HepG2 (cell line): ENCODE results near the gene CEP250. TPM values are rescaled to one million over a fixed set of nuclear protein-coding genes. Genes with fewer than 3 reads are reported as not detected.

Source experiments
- BHLHE40 ChIP-seq: IDR thresholded peaks from 2 replicates; pipeline ENCODE4 v1.6.1; 2011; ENCODE audit warnings: low read length, improper control_type of control experiment
- CBFB ChIP-seq: sonication (generic); formaldehyde crosslinking; IDR thresholded peaks from 2 replicates; pipeline ENCODE4 v1.4.0; 2020; ENCODE audit warnings: missing genetic modification reagents
- DBP ChIP-seq: sonication (generic); formaldehyde crosslinking; IDR thresholded peaks from 2 replicates; pipeline ENCODE4 v1.4.0; 2020; ENCODE audit warnings: missing genetic modification reagents; ENCODE audit errors: not compliant biosample characterization
- ESRRA ChIP-seq: sonication (generic); formaldehyde crosslinking; IDR thresholded peaks from 2 replicates; pipeline ENCODE4 v1.5.1; 2020; ENCODE audit warnings: mild to moderate bottlenecking, low read depth, missing genetic modification reagents
- NCOA5 ChIP-seq: sonication (generic); formaldehyde crosslinking; IDR thresholded peaks from 2 replicates; pipeline ENCODE4 v1.4.0; 2020; ENCODE audit warnings: missing genetic modification reagents
- RCOR2 ChIP-seq: IDR thresholded peaks from 2 replicates; pipeline ENCODE4 v1.6.1; 2016; ENCODE audit warnings: missing biosample characterization, missing genetic modification reagents
- RFX5 ChIP-seq: IDR thresholded peaks from 2 replicates; pipeline ENCODE4 v1.6.1; 2011; ENCODE audit warnings: low read depth, low read length, improper control_type of control experiment
- RNF2 ChIP-seq: fragments of 450-650 bp; conservative IDR thresholded peaks from 2 replicates; pipeline ENCODE4 v1.6.1; 2016; ENCODE audit warnings: low read depth
- SNAPC2 ChIP-seq: sonication (generic); formaldehyde crosslinking; IDR thresholded peaks from 2 replicates; pipeline ENCODE4 v1.8.1; 2022; ENCODE audit warnings: mild to moderate bottlenecking, missing genetic modification reagents
- SP1 ChIP-seq, 2 experiments: fragments of 450-650 bp in 1 of 2; sonication (generic) in 1 of 2; formaldehyde crosslinking in 1 of 2; IDR thresholded peaks; 2 replicates each; pipeline versions ENCODE4 v1.4.0 to v1.6.1; 2016 to 2020; ENCODE audit warnings: missing genetic modification reagents in 1 of 2
- ZNF136 ChIP-seq: sonication (generic); formaldehyde crosslinking; IDR thresholded peaks from 2 replicates; pipeline ENCODE4 v1.8.1; 2022; ENCODE audit warnings: low read depth, mild to moderate bottlenecking, moderate library complexity, missing genetic modification reagents
- ZNF160 ChIP-seq: sonication (generic); formaldehyde crosslinking; IDR thresholded peaks from 2 replicates; pipeline ENCODE4 v1.8.0; 2022; ENCODE audit warnings: mild to moderate bottlenecking, inconsistent platforms, missing genetic modification reagents
- ZNF251 ChIP-seq: sonication (generic); formaldehyde crosslinking; IDR thresholded peaks from 2 replicates; pipeline ENCODE4 v1.9.0; 2021; ENCODE audit warnings: mild to moderate bottlenecking, missing genetic modification reagents
- ZNF562 ChIP-seq: sonication (generic); formaldehyde crosslinking; IDR thresholded peaks from 2 replicates; pipeline ENCODE4 v1.8.0; 2022; ENCODE audit warnings: missing genetic modification reagents, borderline replicate concordance
- ZNF776 ChIP-seq: sonication (generic); formaldehyde crosslinking; IDR thresholded peaks from 2 replicates; pipeline ENCODE4 v1.4.0; 2020; ENCODE audit warnings: mild to moderate bottlenecking, missing genetic modification reagents
- ZNF790 ChIP-seq: sonication (generic); formaldehyde crosslinking; IDR thresholded peaks from 2 replicates; pipeline ENCODE4 v1.8.0; 2022; ENCODE audit warnings: missing genetic modification reagents, mild to moderate bottlenecking, borderline replicate concordance
- ZNF841 ChIP-seq: sonication (generic); formaldehyde crosslinking; IDR thresholded peaks from 2 replicates; pipeline ENCODE4 v1.8.1; 2023; ENCODE audit warnings: missing genetic modification reagents, borderline replicate concordance
- ZSCAN9 ChIP-seq: IDR thresholded peaks from 2 replicates; pipeline ENCODE4 v1.6.1; 2016; ENCODE audit warnings: borderline replicate concordance
- polyA plus RNA-seq, 8 experiments: library from polyadenylated mRNA; depleted of rRNA in 3 of 8; stranded (reverse) in 7 of 8; unstranded in 1 of 8; fragments of >200 nt; fragmentation: Illumina TruSeq in 4 of 8; extraction: Trizol in 4 of 8; gene quantifications; 2 replicates each; pipeline versions ENCODE4 v1.2.1 to v1.2.3, GENCODE V29; 2011 to 2016; ENCODE audit warnings: low read depth in 4 of 8, missing spikeins in 1 of 8, mixed read lengths in 1 of 8; ENCODE audit not compliant: insufficient read depth in 1 of 8
- total RNA-seq, 5 experiments: library from RNA; depleted of rRNA; stranded (reverse); fragments of >200 nt; fragmentation: Illumina TruSeq; extraction: Trizol; gene quantifications; 2 replicates each; pipeline ENCODE4 v1.2.3, GENCODE V29; 2016; ENCODE audit warnings: low read depth in 1 of 5
- TF ChIP-seq, protein P1 (sequence below): sonication (generic); formaldehyde crosslinking; IDR thresholded peaks from 2 replicates; pipeline ENCODE4 v1.4.0; 2020; ENCODE audit warnings: missing genetic modification reagents
- TF ChIP-seq, protein P2 (sequence below): sonication (generic); formaldehyde crosslinking; IDR thresholded peaks from 2 replicates; pipeline ENCODE4 v1.4.0; 2020; ENCODE audit warnings: low read depth, missing genetic modification reagents

Gene CEP250
- total and polyA plus RNA-seq, 2 of the 13 experiments (the other 11 are each of a cell fraction or from before 2014, with no cell fraction given): 28.8 to 55.3 TPM

DNA sequence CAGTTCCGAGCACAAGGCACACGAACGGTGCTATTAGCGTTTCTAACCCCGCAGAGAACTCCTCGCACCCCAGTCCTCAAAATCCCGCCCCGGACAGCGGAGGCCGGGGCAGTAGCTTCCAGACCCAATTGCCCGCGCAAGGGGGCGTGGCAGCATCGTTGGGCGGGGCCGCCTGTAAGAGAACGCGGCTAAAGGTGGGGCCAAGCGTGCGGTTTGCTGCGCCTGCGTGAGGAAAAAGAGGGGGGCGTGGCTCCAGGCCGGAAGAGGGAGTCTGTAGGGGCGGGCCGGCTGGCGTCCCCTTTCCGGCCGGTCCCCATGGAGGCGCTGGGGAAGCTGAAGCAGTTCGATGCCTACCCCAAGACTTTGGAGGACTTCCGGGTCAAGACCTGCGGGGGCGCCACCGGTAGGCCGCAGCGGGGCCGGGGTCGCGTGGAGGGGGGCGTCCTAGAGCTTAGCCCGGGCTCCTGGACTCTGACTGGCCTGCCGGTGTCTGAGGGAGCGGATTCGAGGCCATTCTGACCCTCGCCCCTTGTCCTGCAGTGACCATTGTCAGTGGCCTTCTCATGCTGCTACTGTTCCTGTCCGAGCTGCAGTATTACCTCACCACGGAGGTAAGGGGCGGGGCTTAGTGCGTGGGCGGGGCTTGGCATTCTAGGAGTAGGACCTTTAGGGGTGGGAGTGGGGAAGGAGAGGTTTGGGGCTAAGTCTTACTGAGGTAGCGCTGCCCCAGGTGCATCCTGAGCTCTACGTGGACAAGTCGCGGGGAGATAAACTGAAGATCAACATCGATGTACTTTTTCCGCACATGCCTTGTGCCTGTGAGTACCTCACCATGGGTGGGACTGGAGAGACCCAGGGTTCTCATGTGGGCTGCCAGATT lies 86.6 kb downstream of the CEP250 start, which contains the start of gene ERGIC3 (continued):
- TF ChIP-seq ZNF136 (CRISPR knock-in tag) (peak; percentile 88; the same call in 1 of the 2 replicates), DBP (CRISPR knock-in tag) (no peak), ESRRA (CRISPR knock-in tag) (peak; percentile 87; the same call in 1 of the 2 replicates), ZSCAN9 (CRISPR knock-in tag) (peak; percentile 50; the same call in 1 of the 2 replicates), ZNF160 (CRISPR knock-in tag) (peak; percentile 71; the same call in 1 of the 2 replicates), NCOA5 (CRISPR knock-in tag) (no peak), RFX5 (no peak), RCOR2 (CRISPR knock-in tag) (no peak), ZNF841 (CRISPR knock-in tag) (no peak; the same call in 1 of the 2 replicates), RNF2 (peak; percentile 71), ZNF776 (CRISPR knock-in tag) (peak; percentile 93), SP1 (IDR thresholded peaks at IDR 0.05) (peak; percentile 20; the same call in 1 of the 2 replicates), SP1 (CRISPR knock-in tag; IDR thresholded peaks at IDR 0.05) (peak; percentile 97), BHLHE40 (peak; percentile 39; the same call in 1 of the 2 replicates), ZNF562 (CRISPR knock-in tag) (no peak), ZNF790 (peak; percentile 96), ZNF251 (CRISPR knock-in tag) (no peak), SNAPC2 (CRISPR knock-in tag) (peak; percentile 70; the same call in 1 of the 2 replicates), CBFB (CRISPR knock-in tag) (peak; percentile 66; the same call in 1 of the 2 replicates)
- TF ChIP-seq, protein P1, sequence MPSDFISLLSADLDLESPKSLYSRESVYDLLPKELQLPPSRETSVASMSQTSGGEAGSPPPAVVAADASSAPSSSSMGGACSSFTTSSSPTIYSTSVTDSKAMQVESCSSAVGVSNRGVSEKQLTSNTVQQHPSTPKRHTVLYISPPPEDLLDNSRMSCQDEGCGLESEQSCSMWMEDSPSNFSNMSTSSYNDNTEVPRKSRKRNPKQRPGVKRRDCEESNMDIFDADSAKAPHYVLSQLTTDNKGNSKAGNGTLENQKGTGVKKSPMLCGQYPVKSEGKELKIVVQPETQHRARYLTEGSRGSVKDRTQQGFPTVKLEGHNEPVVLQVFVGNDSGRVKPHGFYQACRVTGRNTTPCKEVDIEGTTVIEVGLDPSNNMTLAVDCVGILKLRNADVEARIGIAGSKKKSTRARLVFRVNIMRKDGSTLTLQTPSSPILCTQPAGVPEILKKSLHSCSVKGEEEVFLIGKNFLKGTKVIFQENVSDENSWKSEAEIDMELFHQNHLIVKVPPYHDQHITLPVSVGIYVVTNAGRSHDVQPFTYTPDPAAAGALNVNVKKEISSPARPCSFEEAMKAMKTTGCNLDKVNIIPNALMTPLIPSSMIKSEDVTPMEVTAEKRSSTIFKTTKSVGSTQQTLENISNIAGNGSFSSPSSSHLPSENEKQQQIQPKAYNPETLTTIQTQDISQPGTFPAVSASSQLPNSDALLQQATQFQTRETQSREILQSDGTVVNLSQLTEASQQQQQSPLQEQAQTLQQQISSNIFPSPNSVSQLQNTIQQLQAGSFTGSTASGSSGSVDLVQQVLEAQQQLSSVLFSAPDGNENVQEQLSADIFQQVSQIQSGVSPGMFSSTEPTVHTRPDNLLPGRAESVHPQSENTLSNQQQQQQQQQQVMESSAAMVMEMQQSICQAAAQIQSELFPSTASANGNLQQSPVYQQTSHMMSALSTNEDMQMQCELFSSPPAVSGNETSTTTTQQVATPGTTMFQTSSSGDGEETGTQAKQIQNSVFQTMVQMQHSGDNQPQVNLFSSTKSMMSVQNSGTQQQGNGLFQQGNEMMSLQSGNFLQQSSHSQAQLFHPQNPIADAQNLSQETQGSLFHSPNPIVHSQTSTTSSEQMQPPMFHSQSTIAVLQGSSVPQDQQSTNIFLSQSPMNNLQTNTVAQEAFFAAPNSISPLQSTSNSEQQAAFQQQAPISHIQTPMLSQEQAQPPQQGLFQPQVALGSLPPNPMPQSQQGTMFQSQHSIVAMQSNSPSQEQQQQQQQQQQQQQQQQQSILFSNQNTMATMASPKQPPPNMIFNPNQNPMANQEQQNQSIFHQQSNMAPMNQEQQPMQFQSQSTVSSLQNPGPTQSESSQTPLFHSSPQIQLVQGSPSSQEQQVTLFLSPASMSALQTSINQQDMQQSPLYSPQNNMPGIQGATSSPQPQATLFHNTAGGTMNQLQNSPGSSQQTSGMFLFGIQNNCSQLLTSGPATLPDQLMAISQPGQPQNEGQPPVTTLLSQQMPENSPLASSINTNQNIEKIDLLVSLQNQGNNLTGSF: peak; percentile 78
- TF ChIP-seq, protein P2, sequence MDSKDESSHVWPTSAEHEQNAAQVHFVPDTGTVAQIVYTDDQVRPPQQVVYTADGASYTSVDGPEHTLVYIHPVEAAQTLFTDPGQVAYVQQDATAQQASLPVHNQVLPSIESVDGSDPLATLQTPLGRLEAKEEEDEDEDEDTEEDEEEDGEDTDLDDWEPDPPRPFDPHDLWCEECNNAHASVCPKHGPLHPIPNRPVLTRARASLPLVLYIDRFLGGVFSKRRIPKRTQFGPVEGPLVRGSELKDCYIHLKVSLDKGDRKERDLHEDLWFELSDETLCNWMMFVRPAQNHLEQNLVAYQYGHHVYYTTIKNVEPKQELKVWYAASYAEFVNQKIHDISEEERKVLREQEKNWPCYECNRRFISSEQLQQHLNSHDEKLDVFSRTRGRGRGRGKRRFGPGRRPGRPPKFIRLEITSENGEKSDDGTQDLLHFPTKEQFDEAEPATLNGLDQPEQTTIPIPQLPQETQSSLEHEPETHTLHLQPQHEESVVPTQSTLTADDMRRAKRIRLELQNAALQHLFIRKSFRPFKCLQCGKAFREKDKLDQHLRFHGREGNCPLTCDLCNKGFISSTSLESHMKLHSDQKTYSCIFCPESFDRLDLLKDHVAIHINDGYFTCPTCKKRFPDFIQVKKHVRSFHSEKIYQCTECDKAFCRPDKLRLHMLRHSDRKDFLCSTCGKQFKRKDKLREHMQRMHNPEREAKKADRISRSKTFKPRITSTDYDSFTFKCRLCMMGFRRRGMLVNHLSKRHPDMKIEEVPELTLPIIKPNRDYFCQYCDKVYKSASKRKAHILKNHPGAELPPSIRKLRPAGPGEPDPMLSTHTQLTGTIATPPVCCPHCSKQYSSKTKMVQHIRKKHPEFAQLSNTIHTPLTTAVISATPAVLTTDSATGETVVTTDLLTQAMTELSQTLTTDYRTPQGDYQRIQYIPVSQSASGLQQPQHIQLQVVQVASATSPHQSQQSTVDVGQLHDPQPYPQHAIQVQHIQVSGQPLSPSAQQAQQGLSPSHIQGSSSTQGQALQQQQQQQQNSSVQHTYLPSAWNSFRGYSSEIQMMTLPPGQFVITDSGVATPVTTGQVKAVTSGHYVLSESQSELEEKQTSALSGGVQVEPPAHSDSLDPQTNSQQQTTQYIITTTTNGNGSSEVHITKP (CRISPR knock-in tag): no peak
